ENCODE results near the gene PLA2G7. TPM values are rescaled to one million over a fixed set of nuclear protein-coding genes. Genes with fewer than 3 reads are reported as not detected.

Gene PLA2G7
- total and polyA plus RNA-seq, 2 of the 8 experiments (the other 6 are each of a cell fraction or from before 2014, with no cell fraction given) = 1.5 to 2.2 TPM

GRCh38 chr6:46773201-46773855 is 38.2 kb upstream of the PLA2G7 start:
- H2BK20ac ChIP-seq (ENCODE audit: low read length) = no peak overlapping the region
- no peaks in the 10 kb centered on the region for H3K79me1 ChIP-seq (ENCODE audit: low read depth, low read length)
- ChIA-PET POLR2A (ENCODE audit: partially characterized antibody) (no interaction called here), CTCF (ENCODE audit: partially characterized antibody) (interaction anchor here (0.7 to 1.8 kb wide), 3 partner anchors 39 to 836 kb away, joined by 3 to 4 read pairs (median 3); partner anchors contain the start of gene PLA2G7)
- no peak overlapping the region for H3K23ac ChIP-seq (ENCODE audit: insufficient read length)
- H3K4me2 ChIP-seq (ENCODE audit: insufficient read depth in 1 of 2, low read depth in 2 of 2, low read length in 2 of 2) = no peak overlapping the region
- H2BK15ac ChIP-seq (ENCODE audit: low read length) = no peak overlapping the region
- no peak overlapping the region for H2BK5ac ChIP-seq (ENCODE audit: low read depth, low read length)
- no peaks in the 10 kb centered on the region for H3K23me2 ChIP-seq (ENCODE audit: low read depth, low read length)
- no peak overlapping the region for H3K56ac ChIP-seq (replicated peaks; ENCODE audit: insufficient read length, low read depth, low read length)
- H3K18ac ChIP-seq (ENCODE audit: extremely low read depth, low read length) = no peak overlapping the region
- H3K9me3 ChIP-seq (ENCODE audit: insufficient read depth in 2 of 2, low read depth in 1 of 2, low read length in 1 of 2) = no peaks in the 10 kb centered on the region
- H3K27ac ChIP-seq (ENCODE audit: low read depth, low read length) = no peak overlapping the region
- no peak overlapping the region for H4K8ac ChIP-seq (ENCODE audit: extremely low read depth, insufficient read depth, low read length)
- no peak overlapping the region for H3K14ac ChIP-seq (ENCODE audit: insufficient read length)
- H4K5ac ChIP-seq (ENCODE audit: insufficient read length, low read depth, low read length) = no peak overlapping the region
- no peak overlapping the region for H3K9ac ChIP-seq (replicated peaks in 1 of 4; ENCODE audit: extremely low read depth in 1 of 4, low read depth in 3 of 4, low read length in 3 of 4)
- 82% methylated on average over 1 of the region's 1 CpG; no CpG with 5 or more reads in 1 of the 2 experiments for WGBS, 2 experiments (ENCODE audit: extremely low coverage in 1 of 2, insufficient coverage in 1 of 2, insufficient read length in 1 of 2, insufficient replicate concordance in 2 of 2, low coverage in 1 of 2, low lambda C conversion rate in 2 of 2, missing lambda C conversion rate in 1 of 2)
- no peak overlapping the region for H2BK120ac ChIP-seq (replicated peaks; ENCODE audit: low read depth, low read length)
- FAIRE-seq = no peak
- no peak overlapping the region for H2AFZ ChIP-seq (ENCODE audit: low read length)
- no peaks in the 10 kb centered on the region for H4K20me1 ChIP-seq (replicated peaks in 1 of 2; ENCODE audit: control insufficient read depth in 1 of 2, insufficient read depth in 2 of 2, low read length in 2 of 2)
- no peaks in the 10 kb centered on the region for H3K27me3 ChIP-seq (replicated peaks in 1 of 4; ENCODE audit: control insufficient read depth in 3 of 4, extremely low read depth in 1 of 4, insufficient read depth in 3 of 4, low read length in 3 of 4)
- no peak overlapping the region for H3K4ac ChIP-seq (replicated peaks; ENCODE audit: insufficient read length, low read depth, low read length)
- no peak for DNase-seq (ENCODE audit: low read depth in 1 of 2, low spot score in 2 of 2)
- H3K4me3 ChIP-seq (ENCODE audit: extremely low read depth in 1 of 4, insufficient read depth in 2 of 4, low read depth in 3 of 4, low read length in 4 of 4) = no peak overlapping the region
- H3K4me1 ChIP-seq (replicated peaks in 1 of 4; ENCODE audit: control insufficient read depth in 3 of 4, insufficient read depth in 4 of 4, low read length in 3 of 4) = no peaks in the 10 kb centered on the region
- no peak overlapping the region for H2AK5ac ChIP-seq (ENCODE audit: low read depth, low read length)
- H4K91ac ChIP-seq (replicated peaks; ENCODE audit: insufficient read length, low read length) = no peak overlapping the region
- no peak overlapping the region for H2BK12ac ChIP-seq (ENCODE audit: low read depth, low read length)
- no peaks in the 10 kb centered on the region for H3K36me3 ChIP-seq (ENCODE audit: control insufficient read depth in 2 of 4, insufficient read depth in 4 of 4, low read length in 3 of 4)
- no peaks in the 10 kb centered on the region for H3K79me2 ChIP-seq (ENCODE audit: control insufficient read depth in 1 of 2, insufficient read depth in 2 of 2, low read length in 2 of 2)
- TF ChIP-seq HDAC2 (IDR thresholded peaks at IDR 0.05; ENCODE audit: borderline replicate concordance in 1 of 2, low read depth in 2 of 2, low read length in 2 of 2) (no peak), KDM5A (IDR thresholded peaks at IDR 0.05; ENCODE audit: low read length) (no peak), TCF12 (IDR thresholded peaks at IDR 0.05; ENCODE audit: low read depth, low read length) (no peak), PHF8 (conservative IDR thresholded peaks at IDR 0.05; ENCODE audit: low read depth, low read length) (no peak), FOSL1 (IDR thresholded peaks at IDR 0.05; ENCODE audit: insufficient read depth, low read depth, low read length) (no peak)

Data from H1 (cell line).